HEK293T (cell line): ENCODE results near the gene SNX8.

Experiments
- CTCF ChIA-PET: fragments of 350-600 bp; formaldehyde crosslinking; extraction: SDS; loops from one replicate; lab custom pipeline; 2021; ENCODE audit warnings: antibody characterized with exemption, inconsistent platforms; lab: Yijun Ruan, JAX
- POLR2A ChIA-PET: fragments of 350-600 bp; formaldehyde crosslinking; extraction: SDS; loops from one replicate; lab custom pipeline; 2020; ENCODE audit warnings: antibody characterized with exemption, inconsistent platforms; lab: Yijun Ruan, JAX
- DNase-seq: peaks from one replicate; pipeline ENCODE4 v3.0.0; 2012; ENCODE audit warnings: mixed read lengths; ENCODE audit errors: extremely low spot score
- ARNT ChIP-seq: fragments of 450-650 bp; IDR thresholded peaks from 2 replicates; pipeline ENCODE4 v1.6.1; 2017; ENCODE audit warnings: mild to moderate bottlenecking
- BHLHE40 ChIP-seq: fragments of 450-650 bp; IDR thresholded peaks from 2 replicates; pipeline ENCODE4 v1.6.1; 2016; ENCODE audit warnings: mild to moderate bottlenecking, moderate library complexity, borderline replicate concordance
- CTBP1 ChIP-seq: fragments of 450-650 bp; IDR thresholded peaks from 2 replicates; pipeline ENCODE4 v1.6.1; 2016; ENCODE audit warnings: borderline replicate concordance
- ELF4 ChIP-seq: fragments of 450-650 bp; IDR thresholded peaks from 2 replicates; pipeline ENCODE4 v1.6.1; 2017; ENCODE audit warnings: antibody characterized with exemption
- HDGF ChIP-seq: fragments of 450-650 bp; IDR thresholded peaks from 2 replicates; pipeline ENCODE4 v1.6.1; 2017; ENCODE audit warnings: antibody characterized with exemption, borderline replicate concordance
- L3MBTL2 ChIP-seq: fragments of 450-650 bp; conservative IDR thresholded peaks from 2 replicates; pipeline ENCODE4 v1.6.1; 2016; ENCODE audit warnings: mild to moderate bottlenecking
- NFRKB ChIP-seq: fragments of 450-650 bp; IDR thresholded peaks from 2 replicates; pipeline ENCODE4 v1.6.1; 2016; ENCODE audit warnings: mild to moderate bottlenecking, moderate library complexity
- SUZ12 ChIP-seq: fragments of 450-650 bp; IDR thresholded peaks from 2 replicates; pipeline ENCODE4 v1.6.1; 2016; ENCODE audit warnings: mild to moderate bottlenecking
- TARDBP ChIP-seq: fragments of 450-650 bp; IDR thresholded peaks from 2 replicates; pipeline ENCODE4 v1.6.1; 2016
- ZNF384 ChIP-seq: fragments of 450-650 bp; IDR thresholded peaks from 2 replicates; pipeline ENCODE4 v1.6.1; 2016
- TF ChIP-seq, protein P1 (sequence below): fragments of 450-650 bp; IDR thresholded peaks from 2 replicates; pipeline ENCODE4 v1.6.1; 2016

Gene SNX8

DNA sequence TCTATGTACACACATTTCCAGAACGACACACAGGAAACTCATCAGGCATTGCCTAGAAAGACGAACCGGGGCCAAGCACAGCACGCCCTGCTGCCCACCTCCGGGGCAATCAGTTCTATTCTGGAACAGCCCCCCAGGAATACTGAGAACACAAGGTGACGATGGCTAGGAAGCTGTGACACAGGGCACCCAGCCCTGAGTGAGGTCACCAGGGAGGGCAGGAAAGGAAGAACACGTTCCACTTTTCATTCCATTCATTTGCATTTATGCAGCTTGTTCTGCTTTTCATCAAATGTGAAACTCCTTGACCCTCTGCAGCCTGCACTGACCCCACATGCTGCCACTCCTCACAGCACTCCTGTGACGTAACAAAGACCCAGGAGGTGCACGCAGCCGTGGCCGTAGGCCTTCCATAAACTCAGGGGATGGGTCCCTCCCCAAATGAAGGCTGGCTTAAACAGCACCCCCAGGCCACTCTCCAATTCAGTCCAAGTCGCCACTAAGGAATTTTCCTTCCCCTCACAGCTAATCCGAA lies 110.4 kb downstream of the SNX8 start:
- TF ChIP-seq ARNT (no peak), ELF4 (no peak), L3MBTL2 (no peak)
- ChIA-PET CTCF (interaction anchor here (0.6 kb wide), 2 partner anchors 9 to 39 kb away, joined by 3 to 4 read pairs; no protein-coding TSS in a partner anchor), POLR2A (interaction anchor here (0.6 kb wide), 1 partner anchor 92 kb away, joined by 5 read pairs; no protein-coding TSS in a partner anchor)
- DNase-seq: no peak

- POLR2A ChIA-PET: interaction anchor here (0.6 to 0.8 kb wide), 2 partner anchors 29 to 93 kb away, joined by 3 to 5 read pairs; no protein-coding TSS in a partner anchor
- no peak for DNase-seq
These were observed 111.1 kb downstream of the SNX8 start for GRCh38 chr7:2202901-2203765.

GRCh38 chr7:2202361-2202761 lies 111.9 kb downstream of the SNX8 start:
- POLR2A ChIA-PET: no interaction called here
- no peak for DNase-seq
- CTCF ChIA-PET: no interaction called here
- no peak for TF ChIP-seq CTBP1

More at GRCh38 chr7:2202901-2203765, 111.1 kb downstream of the SNX8 start:
- CTCF ChIA-PET: interaction anchor here (0.6 kb wide), 2 partner anchors 8 to 38 kb away, joined by 3 to 4 read pairs; no protein-coding TSS in a partner anchor
- no peak for TF ChIP-seq TARDBP
- TF ChIP-seq HDGF: no peak
- TF ChIP-seq BHLHE40: no peak
- TF ChIP-seq SUZ12: no peak
- TF ChIP-seq, protein P1, sequence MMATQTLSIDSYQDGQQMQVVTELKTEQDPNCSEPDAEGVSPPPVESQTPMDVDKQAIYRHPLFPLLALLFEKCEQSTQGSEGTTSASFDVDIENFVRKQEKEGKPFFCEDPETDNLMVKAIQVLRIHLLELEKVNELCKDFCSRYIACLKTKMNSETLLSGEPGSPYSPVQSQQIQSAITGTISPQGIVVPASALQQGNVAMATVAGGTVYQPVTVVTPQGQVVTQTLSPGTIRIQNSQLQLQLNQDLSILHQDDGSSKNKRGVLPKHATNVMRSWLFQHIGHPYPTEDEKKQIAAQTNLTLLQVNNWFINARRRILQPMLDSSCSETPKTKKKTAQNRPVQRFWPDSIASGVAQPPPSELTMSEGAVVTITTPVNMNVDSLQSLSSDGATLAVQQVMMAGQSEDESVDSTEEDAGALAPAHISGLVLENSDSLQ: no peak
- no peak for TF ChIP-seq ZNF384
- TF ChIP-seq ARNT: no peak
- no peak for TF ChIP-seq NFRKB
